Keratinocyte (primary cell): ENCODE measurements around the gene ANKS1B.

ENCODE experiments used
- CTCF ChIP-seq, 3 experiments: IDR thresholded peaks in 1 of 3; conservative IDR thresholded peaks in 1 of 3; optimal IDR thresholded peaks in 1 of 3; 2 replicates in 2 of 3; 3 replicates in 1 of 3; pipeline versions ENCODE3 to v1.5.1; 2011; ENCODE audit warnings: low read length in 3 of 3, mild to moderate bottlenecking in 3 of 3, moderate library complexity in 2 of 3, control low read depth in 1 of 3, inconsistent platforms in 1 of 3; ENCODE audit not compliant: insufficient read depth in 2 of 3; ENCODE audit errors: extremely low read depth in 1 of 3
- EZH2 ChIP-seq: IDR thresholded peaks from one replicate; pipeline ENCODE4 v1.6.1; 2012; ENCODE audit warnings: inconsistent platforms, mild to moderate bottlenecking, low read length, moderate library complexity

GRCh38 chr12:99122959-99123358, 861.8 kb downstream of the ANKS1B start:
- no peak for TF ChIP-seq CTCF (optimal IDR thresholded peaks at IDR 0.05 in 1 of 3, IDR thresholded peaks at IDR 0.05 in 1 of 3, conservative IDR thresholded peaks at IDR 0.05 in 1 of 3; ENCODE audit: extremely low read depth in 1 of 3, insufficient read depth in 2 of 3, low read length in 3 of 3)
- TF ChIP-seq EZH2 = no peak
